GM18517 (cell line): ENCODE results near the gene EIPR1.

Source experiments
- ATAC-seq: cut with Tn5 transposase; IDR thresholded peaks from one replicate; pipeline ENCODE4 v1.9.1; 2021; ENCODE audit warnings: mild to moderate bottlenecking, moderate library complexity; ENCODE audit not compliant: unreplicated experiment

EIPR1 gene

GRCh38 chr2:3377612-3378432 lies at the start of gene EIPR1:
EIPR1 (minus strand) TSS chr2:3377818; CDS start chr2:3377689, 129 bp downstream.
- ATAC-seq = peak; percentile 87

- ATAC-seq = no peak
These were observed 49.7 kb upstream of the EIPR1 start for GRCh38 chr2:3427272-3427671.

GRCh38 chr2:3426615-3427014 lies 49.0 kb upstream of the EIPR1 start:
- no peak for ATAC-seq

- ATAC-seq = no peak
These were observed 46.7 kb upstream of the EIPR1 start for GRCh38 chr2:3424171-3424795.

- ATAC-seq = peak; percentile 69
These were observed 46.0 kb upstream of the EIPR1 start for GRCh38 chr2:3423492-3424170.

GRCh38 chr2:3422161-3422779 lies 44.7 kb upstream of the EIPR1 start:
- no peak for ATAC-seq

GRCh38 chr2:3421580-3421979 lies 44.0 kb upstream of the EIPR1 start:
- ATAC-seq = no peak

- ATAC-seq = no peak
These were observed 43.3 kb upstream of the EIPR1 start for GRCh38 chr2:3420769-3421397.

- no peak for ATAC-seq
These were observed 42.6 kb upstream of the EIPR1 start for GRCh38 chr2:3420076-3420768.

- no peak for ATAC-seq
These were observed 41.3 kb upstream of the EIPR1 start for GRCh38 chr2:3418766-3419404.

GRCh38 chr2:3414133-3414860 lies 36.7 kb upstream of the EIPR1 start:
- no peak for ATAC-seq

GRCh38 chr2:3413697-3414096 lies 36.1 kb upstream of the EIPR1 start:
- ATAC-seq = no peak

GRCh38 chr2:3411103-3411502 lies 33.5 kb upstream of the EIPR1 start:
- no peak for ATAC-seq

GRCh38 chr2:3409627-3410170 lies 32.1 kb upstream of the EIPR1 start:
- ATAC-seq = no peak

GRCh38 chr2:3408781-3409180 lies 31.2 kb upstream of the EIPR1 start:
- ATAC-seq = no peak

GRCh38 chr2:3406501-3406900 lies 28.9 kb upstream of the EIPR1 start:
- no peak for ATAC-seq

GRCh38 chr2:3405876-3406275 lies 28.3 kb upstream of the EIPR1 start:
- ATAC-seq = no peak

- ATAC-seq = no peak
These were observed 27.7 kb upstream of the EIPR1 start for GRCh38 chr2:3405307-3405706.

GRCh38 chr2:3404349-3404894 lies 26.8 kb upstream of the EIPR1 start:
- no peak for ATAC-seq
